Germinal center (tissue), 1 donor: ENCODE results near the gene NHSL1.

ENCODE experiments used
- DNase-seq: peaks from one replicate; pipeline ENCODE4 v3.0.0; 2012; ENCODE audit warnings: mixed read lengths, low spot score

Gene NHSL1

GRCh38 chr6:138456401-138456790 is 42.9 kb downstream of the NHSL1 start:
- no peak for DNase-seq

GRCh38 chr6:138455746-138456400 is 43.4 kb downstream of the NHSL1 start:
- DNase-seq = peak; percentile 30

DNA sequence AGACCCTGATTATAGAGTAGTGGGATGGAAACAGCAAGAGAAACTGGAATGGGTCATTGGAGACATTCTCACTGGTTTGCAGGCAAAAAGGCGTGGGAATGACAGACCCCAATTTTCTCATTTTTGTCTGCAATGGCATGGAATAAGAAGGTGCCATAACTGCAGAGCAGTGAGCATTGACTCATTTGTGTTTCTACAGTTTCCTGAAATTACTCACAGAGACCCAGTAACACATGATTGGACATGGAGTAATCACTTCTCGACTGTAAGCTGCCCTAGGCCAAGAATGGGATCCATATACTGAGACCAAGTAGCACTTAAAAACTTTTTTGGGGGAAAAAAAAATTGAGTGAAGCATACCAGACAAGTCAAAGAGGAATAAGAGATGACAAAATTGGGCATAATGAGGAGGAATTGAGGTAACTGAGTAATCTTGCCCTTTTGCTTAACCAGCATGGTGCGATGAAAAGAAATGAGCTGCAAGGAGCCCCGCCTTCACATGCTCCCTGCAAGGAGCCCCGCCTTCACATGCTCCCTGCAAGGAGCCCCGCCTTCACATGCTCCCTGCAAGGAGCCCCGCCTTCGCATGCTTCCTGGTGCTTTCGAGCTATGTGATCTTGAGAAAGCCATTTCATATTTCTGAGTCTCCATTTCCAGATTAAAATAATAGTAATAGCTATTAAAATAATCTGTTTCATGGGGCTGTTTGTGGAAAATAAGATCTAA is 44.1 kb downstream of the NHSL1 start:
- no peak for DNase-seq

- no peak for DNase-seq
Observed at GRCh38 chr6:138451043-138451442, 48.3 kb downstream of the NHSL1 start.

DNA sequence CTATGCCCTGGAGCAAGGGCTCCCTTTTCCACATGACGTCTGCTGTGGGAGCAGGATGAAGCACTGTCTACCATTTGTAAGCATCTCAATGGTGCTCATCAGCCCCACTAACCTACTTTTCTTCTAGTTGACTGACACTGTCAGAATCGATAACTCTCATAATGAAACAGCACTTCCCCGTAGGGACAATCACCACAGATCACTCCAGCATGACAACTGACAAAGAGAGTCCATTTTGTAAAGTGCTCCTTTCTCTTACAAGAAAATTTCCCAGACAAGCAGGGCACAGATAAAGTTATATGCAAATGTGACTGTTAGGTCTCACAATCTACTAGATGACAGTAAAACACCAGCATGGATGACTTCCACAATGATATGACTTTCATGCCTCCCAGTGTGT is 48.8 kb downstream of the NHSL1 start:
- no peak for DNase-seq

- DNase-seq = no peak
Observed at GRCh38 chr6:138446821-138447220, 52.5 kb downstream of the NHSL1 start.

DNA sequence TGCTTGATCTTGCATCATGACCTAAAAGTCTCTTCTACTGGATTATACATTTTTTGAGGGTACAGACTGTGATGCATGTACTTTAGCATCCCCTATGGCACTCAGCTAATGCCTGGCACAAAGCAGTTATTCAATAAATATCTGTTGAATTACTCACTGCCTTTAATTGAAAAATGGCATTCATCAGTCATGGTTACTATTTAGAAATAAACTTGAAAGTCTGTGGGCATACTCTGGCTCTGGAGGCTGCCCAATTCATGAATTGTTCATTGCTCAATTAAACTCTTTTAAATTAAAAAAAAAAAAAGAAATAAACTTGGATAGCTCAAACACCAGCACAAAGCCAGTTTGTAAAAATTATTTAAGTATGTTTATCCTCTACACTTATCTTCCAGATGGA is 55.3 kb downstream of the NHSL1 start:
- DNase-seq = no peak

GRCh38 chr6:138442663-138443062 is 56.6 kb downstream of the NHSL1 start:
- no peak for DNase-seq

DNA sequence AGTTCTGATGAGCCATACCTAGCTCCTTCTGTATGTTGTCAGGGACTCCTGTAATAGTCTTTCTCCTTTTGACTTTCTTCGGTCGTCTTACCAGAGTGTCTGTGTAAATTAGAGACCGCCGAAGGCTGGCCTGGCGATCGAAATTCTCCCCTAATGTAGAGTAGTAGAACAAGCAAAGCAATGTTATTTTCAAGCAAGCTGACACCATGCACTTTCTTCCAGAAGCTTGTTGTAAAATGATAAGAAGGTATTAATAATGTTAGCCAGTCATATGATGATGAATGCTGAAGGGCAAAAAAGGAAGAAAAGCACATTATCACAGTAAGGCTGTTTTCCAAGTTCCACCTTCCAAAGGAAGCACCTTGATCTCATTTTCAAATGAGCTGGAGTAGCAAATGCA is 57.3 kb downstream of the NHSL1 start:
- no peak for DNase-seq

- no peak for DNase-seq
Observed at GRCh38 chr6:138440758-138441357, 58.4 kb downstream of the NHSL1 start.

DNA sequence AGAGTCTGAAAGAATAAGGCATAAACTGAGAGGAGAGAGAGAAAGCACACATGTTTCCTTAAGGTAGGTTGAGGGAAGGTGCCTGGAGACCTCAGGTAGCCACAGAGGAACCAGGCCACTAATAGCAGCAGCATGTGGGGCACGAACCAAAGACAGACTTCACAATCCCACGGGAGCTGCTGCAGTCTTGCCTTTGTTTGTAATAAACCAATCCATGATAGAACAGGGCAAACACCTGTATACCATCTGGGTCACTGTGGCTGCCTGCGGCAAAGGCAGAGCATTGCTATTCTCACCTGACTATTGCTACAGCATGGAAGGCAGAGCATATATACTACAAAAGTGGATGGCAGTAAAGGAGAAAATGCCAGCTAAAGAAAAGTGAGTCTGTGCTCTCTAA is 59.0 kb downstream of the NHSL1 start:
- DNase-seq = no peak

GRCh38 chr6:138439546-138439945 is 59.7 kb downstream of the NHSL1 start:
- DNase-seq = no peak

- no peak for DNase-seq
Observed at GRCh38 chr6:138434925-138435324, 64.4 kb downstream of the NHSL1 start.

DNA sequence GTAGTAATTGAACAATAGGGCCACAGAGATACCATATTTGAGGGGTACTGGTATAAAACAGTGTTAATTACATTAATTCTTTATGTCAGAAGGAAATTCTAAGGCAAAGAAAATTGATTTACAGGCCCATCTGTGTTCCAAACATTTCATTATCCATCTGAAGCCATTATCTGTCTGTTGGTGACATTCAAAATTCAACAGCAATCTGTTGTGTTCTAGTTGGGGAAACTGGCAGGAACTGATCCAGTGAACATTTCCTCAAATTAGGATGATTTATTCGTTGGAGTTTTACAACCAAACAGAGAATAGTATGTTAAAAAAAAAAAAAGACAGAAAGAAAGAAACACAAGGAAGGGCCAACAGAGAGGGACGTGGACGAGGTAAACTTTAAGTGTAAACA is 65.2 kb downstream of the NHSL1 start:
- DNase-seq = no peak

DNA sequence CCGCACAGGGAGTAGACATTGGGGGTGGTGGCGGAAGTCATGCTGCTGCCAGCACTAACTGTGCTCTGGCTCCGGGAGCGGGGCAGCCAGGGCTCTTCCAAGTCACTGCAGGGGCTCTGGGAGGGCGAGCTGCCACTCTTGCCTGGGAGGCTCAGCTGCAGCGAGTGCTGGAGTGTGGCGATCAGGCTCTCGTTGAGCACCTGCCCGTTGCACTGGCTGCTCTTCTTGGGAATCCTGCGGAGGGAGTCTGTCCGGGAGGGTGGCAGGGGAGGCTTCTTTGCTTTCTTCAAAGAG is 67.3 kb downstream of the NHSL1 start:
- no peak for DNase-seq

DNA sequence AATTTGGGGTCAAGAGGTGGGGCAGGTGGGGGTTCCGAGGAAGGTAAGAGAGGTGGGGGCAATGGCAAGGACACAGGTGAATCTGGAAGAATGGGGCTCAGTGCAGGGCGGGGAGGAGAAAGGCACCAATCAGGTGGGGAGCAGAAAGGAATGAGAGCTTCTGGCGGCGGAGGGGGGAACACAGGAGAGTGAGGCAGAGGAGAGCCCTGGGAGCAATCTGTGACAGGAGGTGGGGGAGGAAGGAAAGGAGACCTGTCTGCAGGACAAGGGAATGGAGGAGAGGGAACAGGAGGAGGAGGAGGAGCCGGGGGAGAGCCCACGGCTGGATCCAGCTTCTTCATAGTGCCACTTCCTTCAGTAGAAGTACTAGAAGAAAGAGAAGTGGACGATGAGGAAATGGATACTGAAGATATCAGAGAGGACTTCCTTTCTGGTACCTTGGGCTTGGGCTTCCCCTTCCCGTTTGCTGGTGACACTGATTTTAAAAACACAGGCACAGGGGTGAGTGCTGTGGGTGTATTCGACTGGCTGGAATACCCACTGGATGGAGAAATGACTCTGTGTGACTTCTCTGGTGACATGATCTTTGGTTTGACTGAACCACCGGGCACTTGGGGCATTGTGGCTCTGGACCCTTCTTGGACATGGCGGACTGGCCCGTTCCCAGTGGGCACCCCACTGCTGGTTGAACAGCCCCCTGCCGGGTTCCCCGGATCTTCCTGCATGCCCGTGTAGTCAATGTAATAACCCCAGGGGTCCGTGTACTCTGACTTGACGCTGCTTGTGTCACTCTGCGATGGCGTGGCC is 67.8 kb downstream of the NHSL1 start:
- DNase-seq = peak; percentile 15

- no peak for DNase-seq
Observed at GRCh38 chr6:138430361-138431145, 68.7 kb downstream of the NHSL1 start.

- DNase-seq = no peak
Observed at GRCh38 chr6:138429761-138430160, 69.5 kb downstream of the NHSL1 start.

- peak; percentile 39 for DNase-seq
Observed at GRCh38 chr6:138428944-138429598, 70.2 kb downstream of the NHSL1 start.

- DNase-seq = no peak
Observed at GRCh38 chr6:138427701-138428100, 71.6 kb downstream of the NHSL1 start.

- no peak for DNase-seq
Observed at GRCh38 chr6:138426500-138427123, 72.7 kb downstream of the NHSL1 start.
